GM12878 (cell line): ENCODE data around the gene MARCHF10. TPM values are rescaled to one million over a fixed set of nuclear protein-coding genes. Genes with fewer than 3 reads are reported as not detected.

ENCODE experiments used
- ATAC-seq: fragments of 200-7000 bp; cut with Tn5 transposase; 3 replicates; pipeline ENCODE4 v1.9.1; 2020; ENCODE audit warnings: mild to moderate bottlenecking, moderate library complexity
- BruUV-seq: library from RNA; stranded (reverse); fragments of 400-500 nt; replicated peaks from 2 replicates; lab custom pipeline; 2021; lab: Mats Ljungman, UMichigan
- CTCF ChIA-PET: fragments of 300-600 bp; sonication (Branson Sonifier 250); formaldehyde crosslinking; extraction: SDS; loops from one replicate; lab custom pipeline; 2021; ENCODE audit warnings: inconsistent platforms; lab: Yijun Ruan, JAX
- POLR2A ChIA-PET: fragments of 350-600 bp; formaldehyde crosslinking; extraction: SDS; loops from one replicate; lab custom pipeline; 2021; ENCODE audit warnings: inconsistent platforms; lab: Charles Lee
- RAD21 ChIA-PET: fragments of 300-600 bp; sonication (Branson Sonifier 250); formaldehyde crosslinking; loops from one replicate; lab custom pipeline; 2023; ENCODE audit warnings: antibody characterized with exemption; ENCODE audit not compliant: unreplicated experiment; lab: Charles Lee
- SMC1A ChIA-PET: fragments of 300-600 bp; sonication (Branson Sonifier 250); formaldehyde crosslinking; loops from one replicate; lab custom pipeline; 2023; ENCODE audit not compliant: unreplicated experiment, uncharacterized antibody; lab: Charles Lee
- DNase-seq: peaks from one replicate; pipeline ENCODE4 v3.0.0-alpha.2; 2011; ENCODE audit warnings: low read depth, low spot score
- FAIRE-seq: peaks from 3 replicates; lab custom pipeline; 2011; peaks lifted over from hg19 to GRCh38; lab: Jason Lieb, UNC
- H2AFZ ChIP-seq: 2 replicates; pipeline ENCODE4 v1.6.0; 2011; ENCODE audit warnings: low read depth, low read length, control low read depth; ENCODE audit not compliant: control insufficient read depth
- H3K27ac ChIP-seq: 2 replicates; pipeline ENCODE4 v1.5.1; 2011; ENCODE audit warnings: control low read depth; ENCODE audit not compliant: control insufficient read depth, insufficient read depth
- H3K27me3 ChIP-seq, 2 experiments: replicated peaks in 1 of 2; 2 replicates each; pipeline versions ENCODE4 v1.6.0 to v1.6.1; 2011; ENCODE audit warnings: low read length in 1 of 2; ENCODE audit not compliant: control insufficient read depth in 2 of 2, insufficient read depth in 2 of 2
- H3K36me3 ChIP-seq, 2 experiments: 2 replicates each; pipeline ENCODE4 v1.5.1; 2011; ENCODE audit warnings: low read length in 1 of 2; ENCODE audit not compliant: control insufficient read depth in 2 of 2, insufficient read depth in 2 of 2
- H3K4me1 ChIP-seq: 2 replicates; pipeline ENCODE4 v1.6.1; 2011; ENCODE audit warnings: mild to moderate bottlenecking, low read length, moderate library complexity, mixed read lengths; ENCODE audit not compliant: control insufficient read depth, insufficient read depth
- H3K4me2 ChIP-seq: 2 replicates; pipeline ENCODE4 v1.6.0; 2011; ENCODE audit warnings: control low read depth; ENCODE audit not compliant: control insufficient read depth, insufficient read depth
- H3K4me3 ChIP-seq: fragments of 200-600 bp; sonication (generic); 2 replicates; pipeline ENCODE4 v1.5.1; 2016
- H3K79me2 ChIP-seq: 2 replicates; pipeline ENCODE4 v1.6.0; 2011; ENCODE audit warnings: low read length; ENCODE audit not compliant: control insufficient read depth, insufficient read depth
- H3K9ac ChIP-seq: 2 replicates; pipeline ENCODE4 v1.8.0; 2011; ENCODE audit warnings: low read length, control low read depth, mixed read lengths; ENCODE audit not compliant: control insufficient read depth, insufficient read depth
- H3K9me3 ChIP-seq: replicated peaks from 3 replicates; pipeline ENCODE4 v1.5.1; 2011; ENCODE audit warnings: mild to moderate bottlenecking, low read length; ENCODE audit not compliant: control insufficient read depth, insufficient read depth
- H4K20me1 ChIP-seq: 2 replicates; pipeline ENCODE4 v1.6.0; 2011; ENCODE audit not compliant: control insufficient read depth, insufficient read depth
- BHLHE40 ChIP-seq, 2 experiments: fragments of 450-650 bp in 1 of 2; IDR thresholded peaks; 2 replicates each; pipeline ENCODE4 v1.6.1; 2011 to 2017; ENCODE audit warnings: low read depth in 2 of 2, borderline replicate concordance in 1 of 2, improper control_type of control experiment in 1 of 2, low read length in 1 of 2, mild to moderate bottlenecking in 1 of 2
- CBFB ChIP-seq: IDR thresholded peaks from 2 replicates; pipeline ENCODE4 v1.6.1; 2016; ENCODE audit warnings: antibody characterized with exemption, low read depth
- CBX3 ChIP-seq: fragments of 200-600 bp; sonication (generic); IDR thresholded peaks from 2 replicates; pipeline ENCODE4 v1.6.1; 2016; ENCODE audit warnings: low read depth, borderline replicate concordance
- GABPA ChIP-seq: IDR thresholded peaks from 2 replicates; pipeline ENCODE4 v1.6.1; 2014; ENCODE audit warnings: antibody characterized with exemption, low read depth, mild to moderate bottlenecking, inconsistent platforms
- JUND ChIP-seq: IDR thresholded peaks from 2 replicates; pipeline ENCODE4 v1.6.1; 2012; ENCODE audit warnings: low read depth, mild to moderate bottlenecking, low read length, improper control_type of control experiment, moderate library complexity
- MEF2B ChIP-seq: fragments of 450-650 bp; IDR thresholded peaks from 2 replicates; pipeline ENCODE4 v1.6.1; 2018; ENCODE audit warnings: mild to moderate bottlenecking, moderate library complexity; ENCODE audit not compliant: partially characterized antibody, poor library complexity, severe bottlenecking
- NR2F1 ChIP-seq: fragments of 450-650 bp; conservative IDR thresholded peaks from 2 replicates; pipeline ENCODE4 v1.6.1; 2017; ENCODE audit warnings: mild to moderate bottlenecking
- ZBTB11 ChIP-seq: fragments of 450-650 bp; formaldehyde crosslinking; IDR thresholded peaks from 2 replicates; pipeline ENCODE4 v1.5.0; 2022; ENCODE audit warnings: mild to moderate bottlenecking, missing genetic modification characterization
- ZNF622 ChIP-seq: fragments of 450-650 bp; IDR thresholded peaks from 2 replicates; pipeline ENCODE4 v1.6.1; 2017; ENCODE audit warnings: mild to moderate bottlenecking, inconsistent platforms
- WGBS: methylation state at CpG from one replicate; pipeline ENCODE4 v1.1.6; 2016; ENCODE audit warnings: low lambda C conversion rate; ENCODE audit not compliant: insufficient replicate concordance, insufficient coverage; ENCODE audit errors: missing lambda C conversion rate; 5-methylcytosine and 5-hydroxymethylcytosine counted together
- in situ Hi-C: fragments of 300-500 bp; cut with MboI; formaldehyde crosslinking; loops from 9 replicates; pipeline ENCODE4 v1.14.3; 2018; ENCODE audit warnings: mixed read lengths
- intact Hi-C: fragments of 100-400 bp; cut with micrococcal nuclease; formaldehyde crosslinking; loops from one replicate; pipeline ENCODE4 v1.14.2; 2022; ENCODE audit not compliant: unreplicated experiment
- polyA plus RNA-seq, 11 experiments: library from polyadenylated mRNA; depleted of rRNA in 4 of 11; unstranded in 6 of 11; stranded (reverse) in 5 of 11; fragments of >200 nt; fragmentation: Nextera tagmentation in 4 of 11; fragmentation: Illumina TruSeq in 1 of 11; extraction: Ambion mirVana in 4 of 11; extraction: Trizol in 1 of 11; gene quantifications; 1 replicate in 1 of 11; 2 replicates in 10 of 11; pipeline versions ENCODE4 v1.2.1 to v1.2.3, GENCODE V29; 2011 to 2016; ENCODE audit warnings: inconsistent platforms in 2 of 11, missing spikeins in 2 of 11, low read depth in 1 of 11
- total RNA-seq, 4 experiments: library from RNA; depleted of rRNA in 3 of 4; stranded (reverse); fragments of >200 nt in 3 of 4; fragmentation: Illumina TruSeq in 1 of 4; extraction: Trizol in 1 of 4; gene quantifications; 2 replicates each; pipeline versions ENCODE4 v1.2.1 to v1.2.3, GENCODE V29; 2013 to 2021
- TF ChIP-seq, protein P1 (sequence below): fragments of 450-650 bp; IDR thresholded peaks from 2 replicates; pipeline ENCODE4 v1.6.1; 2016; ENCODE audit warnings: mild to moderate bottlenecking, moderate library complexity, borderline replicate concordance
- TF ChIP-seq, protein P2 (sequence below): fragments of 450-650 bp; IDR thresholded peaks from 2 replicates; pipeline ENCODE4 v1.6.1; 2017; ENCODE audit warnings: borderline replicate concordance
- TF ChIP-seq, protein P3 (sequence below): fragments of 450-650 bp; IDR thresholded peaks from 2 replicates; pipeline ENCODE4 v1.6.1; 2016; ENCODE audit warnings: mild to moderate bottlenecking

MARCHF10 gene
- total and polyA plus RNA-seq, 10 of the 15 experiments (the other 5 are each of a cell fraction or from before 2014, with no cell fraction given) = 0.11 to 0.24 TPM; not detected in 8

- TF ChIP-seq, protein P1, sequence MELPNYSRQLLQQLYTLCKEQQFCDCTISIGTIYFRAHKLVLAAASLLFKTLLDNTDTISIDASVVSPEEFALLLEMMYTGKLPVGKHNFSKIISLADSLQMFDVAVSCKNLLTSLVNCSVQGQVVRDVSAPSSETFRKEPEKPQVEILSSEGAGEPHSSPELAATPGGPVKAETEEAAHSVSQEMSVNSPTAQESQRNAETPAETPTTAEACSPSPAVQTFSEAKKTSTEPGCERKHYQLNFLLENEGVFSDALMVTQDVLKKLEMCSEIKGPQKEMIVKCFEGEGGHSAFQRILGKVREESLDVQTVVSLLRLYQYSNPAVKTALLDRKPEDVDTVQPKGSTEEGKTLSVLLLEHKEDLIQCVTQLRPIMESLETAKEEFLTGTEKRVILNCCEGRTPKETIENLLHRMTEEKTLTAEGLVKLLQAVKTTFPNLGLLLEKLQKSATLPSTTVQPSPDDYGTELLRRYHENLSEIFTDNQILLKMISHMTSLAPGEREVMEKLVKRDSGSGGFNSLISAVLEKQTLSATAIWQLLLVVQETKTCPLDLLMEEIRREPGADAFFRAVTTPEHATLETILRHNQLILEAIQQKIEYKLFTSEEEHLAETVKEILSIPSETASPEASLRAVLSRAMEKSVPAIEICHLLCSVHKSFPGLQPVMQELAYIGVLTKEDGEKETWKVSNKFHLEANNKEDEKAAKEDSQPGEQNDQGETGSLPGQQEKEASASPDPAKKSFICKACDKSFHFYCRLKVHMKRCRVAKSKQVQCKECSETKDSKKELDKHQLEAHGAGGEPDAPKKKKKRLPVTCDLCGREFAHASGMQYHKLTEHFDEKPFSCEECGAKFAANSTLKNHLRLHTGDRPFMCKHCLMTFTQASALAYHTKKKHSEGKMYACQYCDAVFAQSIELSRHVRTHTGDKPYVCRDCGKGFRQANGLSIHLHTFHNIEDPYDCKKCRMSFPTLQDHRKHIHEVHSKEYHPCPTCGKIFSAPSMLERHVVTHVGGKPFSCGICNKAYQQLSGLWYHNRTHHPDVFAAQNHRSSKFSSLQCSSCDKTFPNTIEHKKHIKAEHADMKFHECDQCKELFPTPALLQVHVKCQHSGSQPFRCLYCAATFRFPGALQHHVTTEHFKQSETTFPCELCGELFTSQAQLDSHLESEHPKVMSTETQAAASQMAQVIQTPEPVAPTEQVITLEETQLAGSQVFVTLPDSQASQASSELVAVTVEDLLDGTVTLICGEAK = no peak
- TF ChIP-seq, protein P2, sequence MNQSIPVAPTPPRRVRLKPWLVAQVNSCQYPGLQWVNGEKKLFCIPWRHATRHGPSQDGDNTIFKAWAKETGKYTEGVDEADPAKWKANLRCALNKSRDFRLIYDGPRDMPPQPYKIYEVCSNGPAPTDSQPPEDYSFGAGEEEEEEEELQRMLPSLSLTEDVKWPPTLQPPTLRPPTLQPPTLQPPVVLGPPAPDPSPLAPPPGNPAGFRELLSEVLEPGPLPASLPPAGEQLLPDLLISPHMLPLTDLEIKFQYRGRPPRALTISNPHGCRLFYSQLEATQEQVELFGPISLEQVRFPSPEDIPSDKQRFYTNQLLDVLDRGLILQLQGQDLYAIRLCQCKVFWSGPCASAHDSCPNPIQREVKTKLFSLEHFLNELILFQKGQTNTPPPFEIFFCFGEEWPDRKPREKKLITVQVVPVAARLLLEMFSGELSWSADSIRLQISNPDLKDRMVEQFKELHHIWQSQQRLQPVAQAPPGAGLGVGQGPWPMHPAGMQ = no peak
- no peak for TF ChIP-seq BHLHE40 (IDR thresholded peaks at IDR 0.05; ENCODE audit: borderline replicate concordance in 1 of 2, low read depth in 2 of 2, low read length in 1 of 2)
- TF ChIP-seq CBFB = no peak
- TF ChIP-seq JUND = no peak
Measured at GRCh38 chr17:62717589-62717855, 90.6 kb downstream of the MARCHF10 start (continued).

- H3K27ac ChIP-seq = no peak overlapping the region
- SMC1A ChIA-PET = no interaction called here
- H3K79me2 ChIP-seq = no peaks in the 10 kb centered on the region
- no peak overlapping the region for H3K9ac ChIP-seq
- no peak overlapping the region for H2AFZ ChIP-seq
- 75% methylated on average over 23 of the region's 23 CpGs for WGBS
- no peaks in the 10 kb centered on the region for H3K27me3 ChIP-seq
- FAIRE-seq = no peak
- CTCF ChIA-PET = interaction anchor here (0.9 kb wide), 1 partner anchor 16 kb away, joined by 4 read pairs; no protein-coding TSS in a partner anchor
- H3K36me3 ChIP-seq = no peaks in the 10 kb centered on the region
- intact Hi-C loops = no loop called here
- no peaks in the 10 kb centered on the region for H3K4me1 ChIP-seq
- RAD21 ChIA-PET = no interaction called here
- in situ Hi-C loops = no loop called here
- DNase-seq = no peak
- H3K4me2 ChIP-seq = no peak overlapping the region
- H3K4me3 ChIP-seq = no peak overlapping the region
- H3K9me3 ChIP-seq = no peaks in the 10 kb centered on the region; the same call in 2 of the 3 replicates
- no peaks in the 10 kb centered on the region for H4K20me1 ChIP-seq
- POLR2A ChIA-PET = no interaction called here
- BruUV-seq = no TSS peak
- no peak for ATAC-seq
- TF ChIP-seq ZBTB11 (CRISPR knock-in tag) = no peak
- no peak for TF ChIP-seq ZNF622
- TF ChIP-seq MEF2B = no peak
- TF ChIP-seq, protein P3, sequence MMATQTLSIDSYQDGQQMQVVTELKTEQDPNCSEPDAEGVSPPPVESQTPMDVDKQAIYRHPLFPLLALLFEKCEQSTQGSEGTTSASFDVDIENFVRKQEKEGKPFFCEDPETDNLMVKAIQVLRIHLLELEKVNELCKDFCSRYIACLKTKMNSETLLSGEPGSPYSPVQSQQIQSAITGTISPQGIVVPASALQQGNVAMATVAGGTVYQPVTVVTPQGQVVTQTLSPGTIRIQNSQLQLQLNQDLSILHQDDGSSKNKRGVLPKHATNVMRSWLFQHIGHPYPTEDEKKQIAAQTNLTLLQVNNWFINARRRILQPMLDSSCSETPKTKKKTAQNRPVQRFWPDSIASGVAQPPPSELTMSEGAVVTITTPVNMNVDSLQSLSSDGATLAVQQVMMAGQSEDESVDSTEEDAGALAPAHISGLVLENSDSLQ = no peak
- TF ChIP-seq NR2F1 = no peak
- TF ChIP-seq GABPA = no peak
- no peak for TF ChIP-seq CBX3
Measured at GRCh38 chr17:62716834-62717588, 91.1 kb downstream of the MARCHF10 start.
